HepG2 (cell line): Measurements from ENCODE around the gene MKX. TPM values are rescaled to one million over a fixed set of nuclear protein-coding genes. Genes with fewer than 3 reads are reported as not detected.

Experiments used
- ATAC-seq: fragments of 200-7000 bp; cut with Tn5 transposase; 3 replicates; pipeline ENCODE4 v1.9.1; 2020; ENCODE audit warnings: mild to moderate bottlenecking, moderate library complexity
- BruUV-seq: library from RNA; stranded (reverse); fragments of 400-500 nt; replicated peaks from 2 replicates; lab custom pipeline; 2021; lab: Mats Ljungman, UMichigan
- CTCF ChIA-PET: fragments of 300-600 bp; formaldehyde crosslinking; extraction: SDS; loops from one replicate; lab custom pipeline; 2021; ENCODE audit warnings: low total read pairs, inconsistent platforms, low intra/inter-chr PET ratio; lab: Yijun Ruan, JAX
- POLR2A ChIA-PET: fragments of 350-600 bp; sonication (Branson Sonifier 250); formaldehyde crosslinking; loops from one replicate; lab custom pipeline; 2020; ENCODE audit warnings: antibody characterized with exemption, inconsistent platforms; lab: Yijun Ruan, JAX
- DNase-seq: peaks from one replicate; pipeline ENCODE4 v3.0.0-alpha.2; 2015; ENCODE audit warnings: low spot score
- FAIRE-seq: peaks from 3 replicates; lab custom pipeline; 2011; peaks lifted over from hg19 to GRCh38; lab: Jason Lieb, UNC
- H2AFZ ChIP-seq: one replicate; pipeline ENCODE4 v1.6.1; 2011; ENCODE audit warnings: low read length, inconsistent platforms
- H3K27ac ChIP-seq: fragments of 300-600 bp; 3 replicates; pipeline ENCODE4 v1.8.0; 2011; ENCODE audit warnings: mixed run types, mild to moderate bottlenecking, mixed read lengths, low read length, inconsistent platforms; ENCODE audit not compliant: insufficient read depth; ENCODE audit errors: extremely low read length
- H3K27me3 ChIP-seq, 2 experiments: fragments of 200-600 bp in 1 of 2; 2 replicates in 1 of 2; 3 replicates in 1 of 2; pipeline versions ENCODE4 v1.6.0 to v1.8.0; 2011; ENCODE audit warnings: low read length in 2 of 2, mild to moderate bottlenecking in 2 of 2, moderate library complexity in 2 of 2, inconsistent platforms in 1 of 2; ENCODE audit not compliant: insufficient read depth in 2 of 2, control insufficient read depth in 1 of 2
- H3K36me3 ChIP-seq, 2 experiments: fragments of 200-600 bp in 1 of 2; replicated peaks in 1 of 2; 2 replicates in 1 of 2; 3 replicates in 1 of 2; pipeline versions ENCODE4 v1.5.1 to v1.8.0; 2011; ENCODE audit warnings: low read length in 2 of 2, inconsistent platforms in 1 of 2; ENCODE audit not compliant: insufficient read depth in 2 of 2, control insufficient read depth in 1 of 2
- H3K4me1 ChIP-seq: 2 replicates; pipeline ENCODE4 v1.5.1; 2012; ENCODE audit warnings: low read length, inconsistent platforms; ENCODE audit not compliant: insufficient read depth
- H3K4me2 ChIP-seq: 2 replicates; pipeline ENCODE4 v1.6.0; 2011; ENCODE audit warnings: low read depth, low read length, inconsistent platforms
- H3K4me3 ChIP-seq, 3 experiments: fragments of 200-600 bp in 1 of 3; sonication (generic), shearing (Covaris generic) in 1 of 3; replicated peaks in 1 of 3; 2 replicates each; pipeline ENCODE4 v1.5.1; 2011 to 2016; ENCODE audit warnings: low read length in 3 of 3, inconsistent platforms in 2 of 3, low read depth in 2 of 3, mild to moderate bottlenecking in 2 of 3, control low read depth in 1 of 3, mixed read lengths in 1 of 3; ENCODE audit not compliant: insufficient read depth in 1 of 3
- H3K79me2 ChIP-seq: one replicate; pipeline ENCODE4 v1.6.1; 2011; ENCODE audit warnings: low read length, inconsistent platforms; ENCODE audit not compliant: insufficient read depth
- H3K9ac ChIP-seq: 2 replicates; pipeline ENCODE4 v1.6.0; 2011; ENCODE audit warnings: mild to moderate bottlenecking, low read depth, low read length, inconsistent platforms; ENCODE audit not compliant: insufficient read depth
- H3K9me3 ChIP-seq: 2 replicates; pipeline ENCODE4 v1.5.1; 2012; ENCODE audit warnings: mild to moderate bottlenecking, low read length
- H4K20me1 ChIP-seq: 2 replicates; pipeline ENCODE4 v1.6.0; 2011; ENCODE audit warnings: inconsistent platforms, mild to moderate bottlenecking, low read length, moderate library complexity; ENCODE audit not compliant: insufficient read depth
- NR1H2 ChIP-seq: sonication (generic); formaldehyde crosslinking; IDR thresholded peaks from 2 replicates; pipeline ENCODE4 v1.8.1; 2022; ENCODE audit warnings: low read depth, missing genetic modification reagents, borderline replicate concordance
- ZFP82 ChIP-seq: sonication (generic); formaldehyde crosslinking; IDR thresholded peaks from 2 replicates; pipeline ENCODE4 v1.5.1; 2020; ENCODE audit warnings: mild to moderate bottlenecking, missing genetic modification reagents, borderline replicate concordance
- ZFY ChIP-seq: sonication (generic); formaldehyde crosslinking; IDR thresholded peaks from 2 replicates; pipeline ENCODE4 v1.4.0; 2020; ENCODE audit warnings: missing genetic modification reagents
- ZNF446 ChIP-seq: sonication (generic); formaldehyde crosslinking; IDR thresholded peaks from 2 replicates; pipeline ENCODE4 v1.5.0; 2020; ENCODE audit warnings: mild to moderate bottlenecking, missing genetic modification reagents
- ZNF552 ChIP-seq: sonication (generic); formaldehyde crosslinking; IDR thresholded peaks from 2 replicates; pipeline ENCODE4 v1.9.0; 2022; ENCODE audit warnings: missing genetic modification reagents, mild to moderate bottlenecking, borderline replicate concordance
- ZNF644 ChIP-seq: IDR thresholded peaks from 2 replicates; pipeline ENCODE4 v1.6.1; 2016; ENCODE audit warnings: low read depth
- WGBS: methylation state at CpG from one replicate; pipeline ENCODE4 v1.1.6; 2017; ENCODE audit warnings: low lambda C conversion rate; 5-methylcytosine and 5-hydroxymethylcytosine counted together
- in situ Hi-C: cut with HindIII; loops from 2 replicates; pipeline ENCODE4 v1.10.0; 2017; ENCODE audit warnings: low pct_unique_long_range_greater_than_20kb; ENCODE audit not compliant: extremely low pct_ligation_motif_present
- intact Hi-C: fragments of 100-400 bp; cut with micrococcal nuclease; formaldehyde crosslinking; loops from one replicate; pipeline ENCODE4 v1.10.0; 2022; ENCODE audit not compliant: unreplicated experiment
- polyA plus RNA-seq, 8 experiments: library from polyadenylated mRNA; depleted of rRNA in 3 of 8; stranded (reverse) in 7 of 8; unstranded in 1 of 8; fragments of >200 nt; fragmentation: Illumina TruSeq in 4 of 8; extraction: Trizol in 4 of 8; gene quantifications; 2 replicates each; pipeline versions ENCODE4 v1.2.1 to v1.2.3, GENCODE V29; 2011 to 2016; ENCODE audit warnings: low read depth in 4 of 8, missing spikeins in 1 of 8, mixed read lengths in 1 of 8; ENCODE audit not compliant: insufficient read depth in 1 of 8
- total RNA-seq, 5 experiments: library from RNA; depleted of rRNA; stranded (reverse); fragments of >200 nt; fragmentation: Illumina TruSeq; extraction: Trizol; gene quantifications; 2 replicates each; pipeline ENCODE4 v1.2.3, GENCODE V29; 2016; ENCODE audit warnings: low read depth in 1 of 5
- TF ChIP-seq, protein P1 (sequence below): sonication (generic); formaldehyde crosslinking; IDR thresholded peaks from 2 replicates; pipeline ENCODE4 v1.9.0; 2022; ENCODE audit warnings: missing genetic modification reagents, mild to moderate bottlenecking, borderline replicate concordance
- TF ChIP-seq, protein P2 (sequence below): sonication (generic); formaldehyde crosslinking; IDR thresholded peaks from 2 replicates; pipeline ENCODE4 v1.5.0; 2020; ENCODE audit warnings: mild to moderate bottlenecking, low read depth, missing genetic modification reagents, borderline replicate concordance
- TF ChIP-seq, protein P3 (sequence below): sonication (generic); formaldehyde crosslinking; IDR thresholded peaks from 2 replicates; pipeline ENCODE4 v1.9.0; 2021; ENCODE audit warnings: missing genetic modification reagents, borderline replicate concordance
- TF ChIP-seq, protein P4 (sequence below): IDR thresholded peaks from 2 replicates; pipeline ENCODE4 v1.6.1; 2016; ENCODE audit warnings: low read depth

Gene MKX
- total and polyA plus RNA-seq, 2 of the 13 experiments (the other 11 are each of a cell fraction or from before 2014, with no cell fraction given): not detected

DNA sequence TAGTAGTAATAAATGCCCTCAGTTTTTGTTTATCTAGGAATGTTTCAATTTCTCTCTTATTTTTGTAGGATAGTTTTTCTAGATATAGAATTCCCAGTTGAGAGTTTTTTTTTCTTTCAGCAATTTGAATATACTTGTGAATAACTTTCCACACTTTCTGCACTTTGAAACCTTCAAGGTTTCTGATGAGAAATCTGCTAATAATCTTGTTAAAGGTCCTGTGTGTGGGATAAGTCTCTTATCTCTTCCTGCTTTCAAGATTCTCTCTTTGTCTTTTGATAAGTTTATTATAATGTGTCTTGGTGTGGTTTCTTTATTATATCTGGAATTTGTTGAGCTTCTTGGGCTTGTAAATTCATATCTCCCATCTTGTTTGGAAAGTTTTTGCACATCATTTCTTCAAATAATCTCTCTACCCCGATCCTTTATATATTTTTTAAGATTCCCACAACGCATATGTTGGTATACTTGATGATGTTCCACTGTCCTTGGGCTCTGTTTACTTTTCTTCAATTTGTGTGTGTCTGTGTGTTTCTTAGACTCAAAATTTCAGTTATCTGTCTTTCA lies 103.5 kb downstream of the MKX start:
- no peaks in the 10 kb centered on the region for H4K20me1 ChIP-seq
- TF ChIP-seq, protein P1, sequence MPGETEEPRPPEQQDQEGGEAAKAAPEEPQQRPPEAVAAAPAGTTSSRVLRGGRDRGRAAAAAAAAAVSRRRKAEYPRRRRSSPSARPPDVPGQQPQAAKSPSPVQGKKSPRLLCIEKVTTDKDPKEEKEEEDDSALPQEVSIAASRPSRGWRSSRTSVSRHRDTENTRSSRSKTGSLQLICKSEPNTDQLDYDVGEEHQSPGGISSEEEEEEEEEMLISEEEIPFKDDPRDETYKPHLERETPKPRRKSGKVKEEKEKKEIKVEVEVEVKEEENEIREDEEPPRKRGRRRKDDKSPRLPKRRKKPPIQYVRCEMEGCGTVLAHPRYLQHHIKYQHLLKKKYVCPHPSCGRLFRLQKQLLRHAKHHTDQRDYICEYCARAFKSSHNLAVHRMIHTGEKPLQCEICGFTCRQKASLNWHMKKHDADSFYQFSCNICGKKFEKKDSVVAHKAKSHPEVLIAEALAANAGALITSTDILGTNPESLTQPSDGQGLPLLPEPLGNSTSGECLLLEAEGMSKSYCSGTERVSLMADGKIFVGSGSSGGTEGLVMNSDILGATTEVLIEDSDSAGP: no peak
- TF ChIP-seq ZFP82 (CRISPR knock-in tag) (no peak), ZNF552 (CRISPR knock-in tag) (no peak), ZNF446 (CRISPR knock-in tag) (no peak), ZNF644 (CRISPR knock-in tag) (no peak), NR1H2 (CRISPR knock-in tag) (no peak), ZFY (CRISPR knock-in tag) (no peak)
- TF ChIP-seq, protein P2, sequence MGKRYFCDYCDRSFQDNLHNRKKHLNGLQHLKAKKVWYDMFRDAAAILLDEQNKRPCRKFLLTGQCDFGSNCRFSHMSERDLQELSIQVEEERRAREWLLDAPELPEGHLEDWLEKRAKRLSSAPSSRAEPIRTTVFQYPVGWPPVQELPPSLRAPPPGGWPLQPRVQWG: no peak
- TF ChIP-seq, protein P3, sequence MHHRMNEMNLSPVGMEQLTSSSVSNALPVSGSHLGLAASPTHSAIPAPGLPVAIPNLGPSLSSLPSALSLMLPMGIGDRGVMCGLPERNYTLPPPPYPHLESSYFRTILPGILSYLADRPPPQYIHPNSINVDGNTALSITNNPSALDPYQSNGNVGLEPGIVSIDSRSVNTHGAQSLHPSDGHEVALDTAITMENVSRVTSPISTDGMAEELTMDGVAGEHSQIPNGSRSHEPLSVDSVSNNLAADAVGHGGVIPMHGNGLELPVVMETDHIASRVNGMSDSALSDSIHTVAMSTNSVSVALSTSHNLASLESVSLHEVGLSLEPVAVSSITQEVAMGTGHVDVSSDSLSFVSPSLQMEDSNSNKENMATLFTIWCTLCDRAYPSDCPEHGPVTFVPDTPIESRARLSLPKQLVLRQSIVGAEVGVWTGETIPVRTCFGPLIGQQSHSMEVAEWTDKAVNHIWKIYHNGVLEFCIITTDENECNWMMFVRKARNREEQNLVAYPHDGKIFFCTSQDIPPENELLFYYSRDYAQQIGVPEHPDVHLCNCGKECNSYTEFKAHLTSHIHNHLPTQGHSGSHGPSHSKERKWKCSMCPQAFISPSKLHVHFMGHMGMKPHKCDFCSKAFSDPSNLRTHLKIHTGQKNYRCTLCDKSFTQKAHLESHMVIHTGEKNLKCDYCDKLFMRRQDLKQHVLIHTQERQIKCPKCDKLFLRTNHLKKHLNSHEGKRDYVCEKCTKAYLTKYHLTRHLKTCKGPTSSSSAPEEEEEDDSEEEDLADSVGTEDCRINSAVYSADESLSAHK (CRISPR knock-in tag): no peak
- TF ChIP-seq, protein P4, sequence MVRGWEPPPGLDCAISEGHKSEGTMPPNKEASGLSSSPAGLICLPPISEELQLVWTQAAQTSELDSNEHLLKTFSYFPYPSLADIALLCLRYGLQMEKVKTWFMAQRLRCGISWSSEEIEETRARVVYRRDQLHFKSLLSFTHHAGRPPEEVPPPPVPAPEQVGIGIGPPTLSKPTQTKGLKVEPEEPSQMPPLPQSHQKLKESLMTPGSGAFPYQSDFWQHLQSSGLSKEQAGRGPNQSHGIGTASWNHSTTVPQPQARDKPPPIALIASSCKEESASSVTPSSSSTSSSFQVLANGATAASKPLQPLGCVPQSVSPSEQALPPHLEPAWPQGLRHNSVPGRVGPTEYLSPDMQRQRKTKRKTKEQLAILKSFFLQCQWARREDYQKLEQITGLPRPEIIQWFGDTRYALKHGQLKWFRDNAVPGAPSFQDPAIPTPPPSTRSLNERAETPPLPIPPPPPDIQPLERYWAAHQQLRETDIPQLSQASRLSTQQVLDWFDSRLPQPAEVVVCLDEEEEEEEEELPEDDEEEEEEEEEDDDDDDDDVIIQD: no peak
- ATAC-seq (no peak), DNase-seq (no peak), FAIRE-seq (no peak)
- H3K9me3 ChIP-seq: no peaks in the 10 kb centered on the region
- H3K4me2 ChIP-seq: no peak overlapping the region
- intact Hi-C loops (no loop called here), in situ Hi-C loops (no loop called here)
- WGBS: 0% methylated on average over 2 of the region's 2 CpGs
- H3K36me3 ChIP-seq: no peaks in the 10 kb centered on the region
- CTCF ChIA-PET: no interaction called here
- no peaks in the 10 kb centered on the region for H3K27me3 ChIP-seq
- no peaks in the 10 kb centered on the region for H3K4me1 ChIP-seq
- H3K4me3 ChIP-seq: no peak overlapping the region
- no peak overlapping the region for H3K9ac ChIP-seq
- H2AFZ ChIP-seq: no peak overlapping the region
- H3K79me2 ChIP-seq: no peaks in the 10 kb centered on the region
- H3K27ac ChIP-seq: no peak overlapping the region
- no TSS peak for BruUV-seq
- POLR2A ChIA-PET: no interaction called here
